Progenitor cell of endocrine pancreas (in vitro differentiated cells): Measurements from ENCODE around the gene ADAM12. TPM values are rescaled to one million over a fixed set of nuclear protein-coding genes. Genes with fewer than 3 reads are reported as not detected.

Experiments used
- DNase-seq: peaks from one replicate; pipeline ENCODE4 v3.0.0; 2021; ENCODE audit warnings: low spot score; ENCODE audit not compliant: unreplicated experiment
- H3K27ac Mint-ChIP-seq: 2 replicates; pipeline ENCODE4 v1.8.0; 2021; ENCODE audit warnings: mild to moderate bottlenecking, moderate library complexity, mixed read lengths
- H3K27me3 Mint-ChIP-seq: 2 replicates; pipeline ENCODE4 v1.8.0; 2021; ENCODE audit warnings: mixed read lengths
- H3K36me3 Mint-ChIP-seq: 2 replicates; pipeline ENCODE4 v1.8.0; 2022; ENCODE audit warnings: mixed read lengths; ENCODE audit not compliant: insufficient read depth
- H3K4me1 Mint-ChIP-seq: 2 replicates; pipeline ENCODE4 v1.8.0; 2021; ENCODE audit warnings: low read depth, mixed read lengths
- H3K4me3 Mint-ChIP-seq: 2 replicates; pipeline ENCODE4 v1.8.0; 2021; ENCODE audit warnings: low read depth, mild to moderate bottlenecking, moderate library complexity, mixed read lengths
- H3K9me3 Mint-ChIP-seq: 2 replicates; pipeline ENCODE4 v1.8.0; 2021; ENCODE audit warnings: low read depth, mixed read lengths
- CTCF ChIP-seq: fragments of 200-600 bp; sonication (generic); IDR thresholded peaks from one replicate; pipeline ENCODE4 v1.5.0; 2021; ENCODE audit warnings: antibody characterized with exemption, mild to moderate bottlenecking; ENCODE audit not compliant: unreplicated experiment
- total RNA-seq: library from RNA; stranded (reverse); gene quantifications from 2 replicates; pipeline ENCODE4 v1.2.1, GENCODE V29; 2021

The ADAM12 gene
- total RNA-seq, 1 donor from 2014 or later, result 1.8 TPM

GRCh38 chr10:126302826-126303665 lies 85.2 kb downstream of the ADAM12 start:
- no peaks in the 10 kb centered on the region for H3K4me1 Mint-ChIP-seq
- H3K36me3 Mint-ChIP-seq, result no peaks in the 10 kb centered on the region
- no peak for TF ChIP-seq CTCF
- peaks cover 8% of the 10 kb centered on the region for H3K9me3 Mint-ChIP-seq
- H3K27ac Mint-ChIP-seq, result no peak overlapping the region
- H3K4me3 Mint-ChIP-seq, result no peak overlapping the region
- peaks cover 16% of the 10 kb centered on the region for H3K27me3 Mint-ChIP-seq
- no peak for DNase-seq

DNA sequence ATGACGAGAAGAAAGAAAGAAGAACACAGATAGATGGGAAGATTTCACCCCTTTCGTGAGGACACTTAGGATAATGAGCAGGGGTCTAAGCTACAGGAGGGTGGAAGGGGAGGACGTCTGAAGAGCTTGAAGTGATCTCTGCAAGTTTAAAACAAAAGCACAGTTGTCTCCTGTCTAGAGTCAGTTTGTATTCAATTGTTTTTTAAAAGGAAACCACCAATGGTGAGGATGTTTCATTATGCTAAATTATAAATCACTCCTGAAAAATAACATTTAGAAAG lies 85.9 kb downstream of the ADAM12 start:
- H3K9me3 Mint-ChIP-seq, result peaks cover 11% of the 10 kb centered on the region
- DNase-seq, result no peak
- no peak for TF ChIP-seq CTCF
- no peaks in the 10 kb centered on the region for H3K36me3 Mint-ChIP-seq
- no peaks in the 10 kb centered on the region for H3K4me1 Mint-ChIP-seq
- H3K27me3 Mint-ChIP-seq, result peaks cover 18% of the 10 kb centered on the region
- no peak overlapping the region for H3K4me3 Mint-ChIP-seq
- H3K27ac Mint-ChIP-seq, result no peak overlapping the region

- no peak overlapping the region for H3K4me3 Mint-ChIP-seq
- no peak for TF ChIP-seq CTCF
- peaks cover 17% of the 10 kb centered on the region for H3K27me3 Mint-ChIP-seq
- no peaks in the 10 kb centered on the region for H3K36me3 Mint-ChIP-seq
- H3K27ac Mint-ChIP-seq, result no peak overlapping the region
- DNase-seq, result no peak
- peaks cover 11% of the 10 kb centered on the region for H3K9me3 Mint-ChIP-seq
- H3K4me1 Mint-ChIP-seq, result no peaks in the 10 kb centered on the region
These were observed 86.4 kb downstream of the ADAM12 start for GRCh38 chr10:126301701-126302475.

DNA sequence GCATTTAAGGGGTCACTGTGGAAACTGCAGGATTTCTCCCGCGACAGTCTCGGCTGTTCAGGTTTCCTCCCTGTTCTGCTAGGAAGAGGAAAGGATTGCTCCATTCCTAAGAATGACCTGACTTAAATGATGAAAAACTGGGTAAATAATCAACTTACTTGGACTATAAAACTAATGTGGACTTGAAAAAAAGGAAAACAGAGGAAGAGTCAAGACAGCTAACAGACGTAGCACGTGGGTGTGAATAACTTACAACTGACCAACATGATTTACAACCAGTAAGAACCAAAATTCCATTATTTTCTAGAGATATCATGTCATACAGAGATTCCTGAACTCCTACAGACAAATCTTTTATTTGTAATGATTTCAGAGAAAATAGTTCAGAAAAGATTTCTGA lies 93.8 kb downstream of the ADAM12 start:
- no peaks in the 10 kb centered on the region for H3K4me1 Mint-ChIP-seq
- H3K36me3 Mint-ChIP-seq, result no peaks in the 10 kb centered on the region
- DNase-seq, result no peak
- H3K27ac Mint-ChIP-seq, result no peak overlapping the region
- H3K4me3 Mint-ChIP-seq, result no peak overlapping the region
- no peak for TF ChIP-seq CTCF
- peaks cover 34% of the 10 kb centered on the region for H3K27me3 Mint-ChIP-seq
- H3K9me3 Mint-ChIP-seq, result peaks cover 5% of the 10 kb centered on the region

DNA sequence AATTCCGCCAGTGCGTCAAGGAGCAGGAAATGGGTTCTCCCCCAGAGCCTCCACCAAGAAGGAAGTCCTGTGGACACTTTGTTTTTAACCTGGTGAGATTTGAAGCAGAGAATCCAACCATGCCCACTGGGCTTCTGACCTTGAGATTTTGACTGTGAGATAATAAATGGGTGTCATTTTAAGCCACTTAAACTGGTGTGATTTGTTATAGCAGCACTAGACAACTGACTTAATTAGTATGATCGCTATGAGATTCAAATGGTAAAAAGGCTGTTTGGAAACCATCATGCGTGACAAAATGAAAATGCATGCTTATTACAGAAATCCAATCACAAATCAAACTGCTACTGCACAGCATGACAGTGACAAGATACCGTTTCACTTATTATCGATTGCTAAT lies 98.0 kb downstream of the ADAM12 start:
- Mint-ChIP-seq H3K27me3 (peaks cover 32% of the 10 kb centered on the region), H3K4me1 (no peaks in the 10 kb centered on the region), H3K36me3 (no peaks in the 10 kb centered on the region), H3K9me3 (no peaks in the 10 kb centered on the region), H3K4me3 (no peak overlapping the region), H3K27ac (no peak overlapping the region)
- DNase-seq, result no peak
- no peak for TF ChIP-seq CTCF
